RWPE1 (cell line): ENCODE results near the gene CDH19.

ENCODE experiments used
- CTCF ChIA-PET: fragments of 350-600 bp; sonication (Branson Sonifier 250); formaldehyde crosslinking; extraction: SDS; loops from one replicate; lab custom pipeline; 2021; lab: Yijun Ruan, JAX
- POLR2A ChIA-PET: fragments of 400-600 bp; formaldehyde crosslinking; extraction: SDS; loops from one replicate; lab custom pipeline; 2020; ENCODE audit warnings: antibody characterized with exemption; ENCODE audit not compliant: low non-redundant PET; lab: Yijun Ruan, JAX
- DNase-seq: peaks from one replicate; pipeline ENCODE4 v3.0.0; 2012; ENCODE audit warnings: low spot score
- H3K27ac ChIP-seq: fragments of 450-650 bp; 2 replicates; pipeline ENCODE4 v1.5.1; 2017
- CTCF ChIP-seq: fragments of 450-650 bp; conservative IDR thresholded peaks from 2 replicates; pipeline ENCODE4 v1.5.1; 2017; ENCODE audit warnings: low read depth, mild to moderate bottlenecking

Gene CDH19

GRCh38 chr18:66638856-66639629 lies 35.2 kb upstream of the CDH19 start:
- no peak overlapping the region for H3K27ac ChIP-seq
- no peak for DNase-seq
- no peak for TF ChIP-seq CTCF
- POLR2A ChIA-PET = no interaction called here
- CTCF ChIA-PET = no interaction called here

DNA sequence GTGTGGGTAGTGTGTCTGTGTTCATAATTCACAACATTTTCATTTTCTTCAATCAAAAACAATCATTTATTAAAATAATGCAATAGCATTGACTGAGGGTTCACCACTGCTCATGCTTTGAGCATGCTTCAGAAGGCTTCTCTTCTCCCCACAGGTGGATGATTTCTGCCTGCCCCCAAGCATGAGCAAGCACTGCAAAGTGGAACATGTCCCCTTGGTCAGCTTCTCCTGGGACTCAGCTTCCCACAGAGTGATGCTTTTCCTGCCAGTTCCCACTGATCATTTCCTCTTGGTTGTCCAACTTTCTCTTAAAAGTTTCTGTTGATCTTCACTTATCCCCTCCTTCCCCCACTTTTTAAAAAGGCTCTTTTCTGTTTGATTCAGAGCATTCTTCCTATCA lies 31.5 kb upstream of the CDH19 start:
- H3K27ac ChIP-seq = no peak overlapping the region
- TF ChIP-seq CTCF = no peak
- DNase-seq = no peak
- ChIA-PET CTCF (no interaction called here), POLR2A (no interaction called here)

GRCh38 chr18:66632756-66633155 lies 28.9 kb upstream of the CDH19 start:
- no peak for DNase-seq
- ChIA-PET POLR2A (no interaction called here), CTCF (no interaction called here)
- H3K27ac ChIP-seq = no peak overlapping the region
- TF ChIP-seq CTCF = no peak

- TF ChIP-seq CTCF = no peak
- DNase-seq = no peak
- H3K27ac ChIP-seq = no peak overlapping the region
- POLR2A ChIA-PET = no interaction called here
- CTCF ChIA-PET = no interaction called here
Observed at GRCh38 chr18:66630831-66631230, 26.9 kb upstream of the CDH19 start.

DNA sequence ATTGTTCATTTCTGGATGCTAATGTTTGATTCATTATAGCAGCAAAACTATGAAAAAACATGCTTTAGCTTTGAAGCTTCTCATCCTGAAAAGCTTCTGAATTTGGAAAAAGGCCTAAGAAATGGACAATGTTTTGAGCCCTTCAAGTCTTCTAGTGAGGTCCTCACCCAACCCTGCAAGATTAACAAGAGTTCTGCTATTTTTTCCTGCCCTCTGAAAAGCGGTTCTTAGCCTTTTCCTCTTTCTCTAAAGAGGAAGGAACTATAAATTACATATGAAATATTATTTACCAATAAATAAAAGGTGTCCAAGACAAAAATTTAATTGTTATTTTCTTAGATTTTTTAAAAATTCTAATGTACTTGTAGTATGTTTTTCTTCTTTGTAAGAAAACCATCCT lies 19.9 kb upstream of the CDH19 start:
- POLR2A ChIA-PET = no interaction called here
- CTCF ChIA-PET = no interaction called here
- no peak for TF ChIP-seq CTCF
- H3K27ac ChIP-seq = no peak overlapping the region
- no peak for DNase-seq

DNA sequence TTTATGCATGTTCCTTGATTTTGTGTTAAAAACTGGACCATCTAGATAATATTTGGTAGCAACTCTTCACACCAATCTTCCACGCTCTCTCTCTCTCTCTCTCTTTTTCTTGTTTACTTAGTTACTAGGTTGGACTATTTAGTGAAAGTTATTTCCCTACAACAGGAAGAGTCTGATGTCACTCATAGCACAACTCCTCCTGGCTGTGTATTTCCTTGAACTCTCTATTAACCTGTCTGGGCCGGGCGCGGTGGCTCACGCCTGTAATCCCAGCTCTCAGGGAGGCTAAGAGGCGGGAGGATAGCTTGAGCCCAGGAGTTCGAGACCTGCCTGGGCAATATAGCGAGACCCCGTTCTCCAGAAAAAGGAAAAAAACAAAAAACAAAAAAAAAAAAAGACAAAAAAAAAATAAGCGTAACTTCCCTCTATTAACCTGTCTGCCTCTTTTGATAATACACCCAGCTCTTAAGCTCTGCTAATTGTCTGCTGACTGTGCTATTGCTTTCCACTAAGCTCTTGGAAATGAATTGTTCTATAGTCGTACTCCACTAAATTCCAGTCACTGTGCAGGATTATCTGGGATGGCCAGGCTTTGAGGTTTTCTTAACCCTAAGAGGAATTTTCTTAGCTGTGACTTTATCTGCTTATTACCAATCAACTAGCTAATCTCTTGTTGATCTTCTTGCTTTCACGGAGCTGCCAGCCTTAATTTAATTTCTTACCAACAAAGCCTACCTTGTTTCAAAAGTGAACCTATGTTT lies 18.1 kb upstream of the CDH19 start:
- H3K27ac ChIP-seq = no peak overlapping the region
- TF ChIP-seq CTCF = no peak
- no peak for DNase-seq
- CTCF ChIA-PET = no interaction called here
- POLR2A ChIA-PET = no interaction called here
